ENCODE measurements around the gene MRPS27.

DNA sequence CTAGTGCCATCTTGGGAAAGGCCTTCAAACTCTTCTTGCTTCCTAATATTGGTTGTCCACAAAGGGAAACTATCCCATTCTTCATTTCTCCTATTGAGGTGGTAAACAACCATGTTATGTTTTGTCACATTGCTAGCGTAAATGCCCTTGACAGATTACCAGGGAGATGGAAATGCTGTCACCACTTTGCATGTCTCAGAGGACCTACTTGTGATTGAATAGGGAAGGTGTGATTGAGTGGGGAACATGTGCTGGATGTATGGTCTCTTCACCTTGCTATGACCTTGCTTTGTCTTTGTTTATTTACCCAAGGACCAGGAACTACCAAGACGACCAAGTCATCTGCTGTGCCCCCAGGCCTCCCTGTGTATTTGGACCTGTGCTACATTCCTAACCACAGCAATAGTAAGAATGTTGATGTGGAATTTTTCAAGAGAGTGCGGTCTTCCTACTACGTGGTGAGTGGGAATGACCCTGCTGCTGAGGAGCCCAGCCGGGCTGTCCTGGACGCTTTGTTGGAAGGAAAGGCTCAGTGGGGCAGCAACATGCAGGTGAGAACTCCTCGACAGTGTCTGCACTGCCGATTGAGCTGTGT is 116.7 kb downstream of the MRPS27 start:
- TF ChIP-seq, protein P1, sequence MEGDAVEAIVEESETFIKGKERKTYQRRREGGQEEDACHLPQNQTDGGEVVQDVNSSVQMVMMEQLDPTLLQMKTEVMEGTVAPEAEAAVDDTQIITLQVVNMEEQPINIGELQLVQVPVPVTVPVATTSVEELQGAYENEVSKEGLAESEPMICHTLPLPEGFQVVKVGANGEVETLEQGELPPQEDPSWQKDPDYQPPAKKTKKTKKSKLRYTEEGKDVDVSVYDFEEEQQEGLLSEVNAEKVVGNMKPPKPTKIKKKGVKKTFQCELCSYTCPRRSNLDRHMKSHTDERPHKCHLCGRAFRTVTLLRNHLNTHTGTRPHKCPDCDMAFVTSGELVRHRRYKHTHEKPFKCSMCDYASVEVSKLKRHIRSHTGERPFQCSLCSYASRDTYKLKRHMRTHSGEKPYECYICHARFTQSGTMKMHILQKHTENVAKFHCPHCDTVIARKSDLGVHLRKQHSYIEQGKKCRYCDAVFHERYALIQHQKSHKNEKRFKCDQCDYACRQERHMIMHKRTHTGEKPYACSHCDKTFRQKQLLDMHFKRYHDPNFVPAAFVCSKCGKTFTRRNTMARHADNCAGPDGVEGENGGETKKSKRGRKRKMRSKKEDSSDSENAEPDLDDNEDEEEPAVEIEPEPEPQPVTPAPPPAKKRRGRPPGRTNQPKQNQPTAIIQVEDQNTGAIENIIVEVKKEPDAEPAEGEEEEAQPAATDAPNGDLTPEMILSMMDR (IDR thresholded peaks at IDR 0.05), result no peak
- no peak for TF ChIP-seq POLR2A (IDR thresholded peaks at IDR 0.05)
- TF ChIP-seq EP300 (IDR thresholded peaks at IDR 0.05), result no peak
- TF ChIP-seq POLR2AphosphoS5 (IDR thresholded peaks at IDR 0.05), result no peak

Data from stomach (tissue), 4 donors.